H1 (cell line): ENCODE results near the gene TMED3. TPM values are rescaled to one million over a fixed set of nuclear protein-coding genes. Genes with fewer than 3 reads are reported as not detected.

Experiments used
- CTCF ChIA-PET: fragments of 300-600 bp; sonication (Branson Sonifier 250); formaldehyde crosslinking; loops from one replicate; lab custom pipeline; 2021; ENCODE audit not compliant: partially characterized antibody; lab: Charles Lee
- POLR2A ChIA-PET: fragments of 300-600 bp; sonication (Branson Sonifier 250); formaldehyde crosslinking; loops from one replicate; lab custom pipeline; 2021; ENCODE audit warnings: inconsistent platforms; ENCODE audit not compliant: partially characterized antibody; lab: Charles Lee
- DNase-seq, 2 experiments: peaks; one replicate each; pipeline versions ENCODE4 v3.0.0 to v3.0.0-alpha.2; 2010 to 2022; ENCODE audit warnings: low spot score in 2 of 2, low read depth in 1 of 2, mixed read lengths in 1 of 2
- FAIRE-seq: peaks from 2 replicates; lab custom pipeline; 2011; peaks lifted over from hg19 to GRCh38; lab: Jason Lieb, UNC
- H2AFZ ChIP-seq: 2 replicates; pipeline ENCODE4 v1.8.1; 2012; ENCODE audit warnings: low read length, inconsistent platforms
- H2AK5ac ChIP-seq: 2 replicates; pipeline ENCODE4 v1.6.1; 2013; ENCODE audit warnings: low read depth, low read length
- H2BK120ac ChIP-seq: replicated peaks from 2 replicates; pipeline ENCODE3; 2013; ENCODE audit warnings: low read depth, low read length, inconsistent platforms
- H2BK12ac ChIP-seq: 2 replicates; pipeline ENCODE4 v1.6.1; 2013; ENCODE audit warnings: low read depth, low read length
- H2BK15ac ChIP-seq: 2 replicates; pipeline ENCODE4 v1.6.1; 2013; ENCODE audit warnings: low read length
- H2BK20ac ChIP-seq: 2 replicates; pipeline ENCODE4 v1.6.1; 2013; ENCODE audit warnings: low read length
- H2BK5ac ChIP-seq: 2 replicates; pipeline ENCODE4 v1.6.1; 2013; ENCODE audit warnings: low read depth, low read length
- H3K14ac ChIP-seq: 2 replicates; pipeline ENCODE4 v1.6.1; 2013; ENCODE audit warnings: inconsistent platforms; ENCODE audit not compliant: insufficient read length
- H3K18ac ChIP-seq: 2 replicates; pipeline ENCODE4 v1.6.1; 2013; ENCODE audit warnings: low read length; ENCODE audit errors: extremely low read depth
- H3K23ac ChIP-seq: 2 replicates; pipeline ENCODE4 v1.6.1; 2013; ENCODE audit warnings: inconsistent platforms; ENCODE audit not compliant: insufficient read length
- H3K23me2 ChIP-seq: 2 replicates; pipeline ENCODE4 v1.6.1; 2013; ENCODE audit warnings: low read depth, low read length
- H3K27ac ChIP-seq: 2 replicates; pipeline ENCODE4 v1.6.1; 2011; ENCODE audit warnings: low read depth, low read length, inconsistent platforms
- H3K27me3 ChIP-seq, 4 experiments: replicated peaks in 1 of 4; 1 replicate in 1 of 4; 2 replicates in 3 of 4; pipeline versions ENCODE4 v1.6.1 to v1.8.1; 2011 to 2013; ENCODE audit warnings: low read length in 3 of 4, mild to moderate bottlenecking in 3 of 4, inconsistent platforms in 2 of 4, mixed read lengths in 2 of 4, moderate library complexity in 1 of 4; ENCODE audit not compliant: control insufficient read depth in 3 of 4, insufficient read depth in 3 of 4; ENCODE audit errors: extremely low read depth in 1 of 4
- H3K36me3 ChIP-seq, 4 experiments: 2 replicates each; pipeline versions ENCODE4 v1.6.1 to v1.8.1; 2011 to 2013; ENCODE audit warnings: mild to moderate bottlenecking in 4 of 4, low read length in 3 of 4, moderate library complexity in 2 of 4, control low read depth in 1 of 4, inconsistent platforms in 1 of 4; ENCODE audit not compliant: insufficient read depth in 4 of 4, control insufficient read depth in 2 of 4
- H3K4ac ChIP-seq: replicated peaks from 2 replicates; pipeline ENCODE3; 2013; ENCODE audit warnings: low read length, low read depth, mixed read lengths, inconsistent platforms; ENCODE audit not compliant: insufficient read length
- H3K4me1 ChIP-seq, 4 experiments: replicated peaks in 1 of 4; 1 replicate in 1 of 4; 2 replicates in 3 of 4; pipeline versions ENCODE4 v1.6.1 to v1.8.1; 2011 to 2013; ENCODE audit warnings: low read length in 3 of 4, inconsistent platforms in 2 of 4, mixed read lengths in 1 of 4; ENCODE audit not compliant: insufficient read depth in 4 of 4, control insufficient read depth in 3 of 4
- H3K4me2 ChIP-seq, 2 experiments: 2 replicates each; pipeline versions ENCODE4 v1.6.1 to v1.8.1; 2011 to 2013; ENCODE audit warnings: low read depth in 2 of 2, low read length in 2 of 2, control low read depth in 1 of 2, inconsistent platforms in 1 of 2, mild to moderate bottlenecking in 1 of 2; ENCODE audit not compliant: insufficient read depth in 1 of 2
- H3K4me3 ChIP-seq, 4 experiments: fragments of 200-600, 300-600 bp in 1 of 4; sonication (generic), shearing (Covaris generic), sonication (Bioruptor Twin) in 1 of 4; 2 replicates each; pipeline versions ENCODE4 v1.5.1 to v1.8.1; 2011 to 2016; ENCODE audit warnings: low read length in 4 of 4, low read depth in 3 of 4, control low read depth in 2 of 4, inconsistent platforms in 2 of 4, mild to moderate bottlenecking in 2 of 4, mixed read lengths in 1 of 4, moderate library complexity in 1 of 4; ENCODE audit not compliant: insufficient read depth in 2 of 4; ENCODE audit errors: extremely low read depth in 1 of 4
- H3K56ac ChIP-seq: replicated peaks from 2 replicates; pipeline ENCODE3; 2013; ENCODE audit warnings: low read depth, mild to moderate bottlenecking, mixed read lengths, low read length, inconsistent platforms; ENCODE audit not compliant: insufficient read length
- H3K79me1 ChIP-seq: 2 replicates; pipeline ENCODE4 v1.6.1; 2013; ENCODE audit warnings: low read depth, low read length, control low read depth
- H3K79me2 ChIP-seq, 2 experiments: 2 replicates each; pipeline versions ENCODE4 v1.6.1 to v1.8.1; 2012 to 2013; ENCODE audit warnings: low read length in 2 of 2, mild to moderate bottlenecking in 2 of 2, inconsistent platforms in 1 of 2; ENCODE audit not compliant: insufficient read depth in 2 of 2, control insufficient read depth in 1 of 2
- H3K9ac ChIP-seq, 4 experiments: replicated peaks in 1 of 4; 1 replicate in 1 of 4; 2 replicates in 3 of 4; pipeline versions ENCODE4 v1.6.1 to v1.8.1; 2011 to 2013; ENCODE audit warnings: low read depth in 3 of 4, low read length in 3 of 4, control low read depth in 2 of 4, mild to moderate bottlenecking in 2 of 4, moderate library complexity in 2 of 4, inconsistent platforms in 1 of 4; ENCODE audit errors: extremely low read depth in 1 of 4
- H3K9me3 ChIP-seq, 2 experiments: 2 replicates each; pipeline versions ENCODE4 v1.6.1 to v1.8.1; 2012 to 2013; ENCODE audit warnings: mild to moderate bottlenecking in 2 of 2, moderate library complexity in 2 of 2, control low read depth in 1 of 2, inconsistent platforms in 1 of 2, low read depth in 1 of 2, low read length in 1 of 2, mixed read lengths in 1 of 2; ENCODE audit not compliant: insufficient read depth in 2 of 2
- H4K20me1 ChIP-seq, 2 experiments: replicated peaks in 1 of 2; 2 replicates each; pipeline versions ENCODE3 to v1.8.1; 2011 to 2013; ENCODE audit warnings: inconsistent platforms in 2 of 2, low read length in 2 of 2, mild to moderate bottlenecking in 1 of 2; ENCODE audit not compliant: insufficient read depth in 2 of 2, control insufficient read depth in 1 of 2
- H4K5ac ChIP-seq: 2 replicates; pipeline ENCODE4 v1.6.1; 2013; ENCODE audit warnings: low read length, low read depth, mixed read lengths, inconsistent platforms; ENCODE audit not compliant: insufficient read length
- H4K8ac ChIP-seq: 2 replicates; pipeline ENCODE4 v1.8.0; 2013; ENCODE audit warnings: mild to moderate bottlenecking, moderate library complexity, low read length, inconsistent platforms; ENCODE audit not compliant: insufficient read depth; ENCODE audit errors: extremely low read depth
- H4K91ac ChIP-seq: replicated peaks from 2 replicates; pipeline ENCODE3; 2013; ENCODE audit warnings: low read length, mixed read lengths, inconsistent platforms; ENCODE audit not compliant: insufficient read length
- ATF3 ChIP-seq: IDR thresholded peaks from 2 replicates; pipeline ENCODE4 v1.6.1; 2011; ENCODE audit warnings: low read depth, mild to moderate bottlenecking, low read length; ENCODE audit not compliant: insufficient read depth
- BCL11A ChIP-seq, 2 experiments: IDR thresholded peaks; one replicate each; pipeline ENCODE4 v1.6.1; 2011; ENCODE audit warnings: low read depth in 2 of 2, low read length in 2 of 2, mild to moderate bottlenecking in 2 of 2
- CHD2 ChIP-seq: IDR thresholded peaks from 2 replicates; pipeline ENCODE4 v1.6.1; 2012; ENCODE audit warnings: low read length, improper control_type of control experiment
- CREB1 ChIP-seq: IDR thresholded peaks from 2 replicates; pipeline ENCODE4 v1.6.1; 2012; ENCODE audit warnings: inconsistent platforms
- EGR1 ChIP-seq: IDR thresholded peaks from 2 replicates; pipeline ENCODE4 v1.6.1; 2011; ENCODE audit warnings: low read depth, low read length, borderline replicate concordance
- EZH2 ChIP-seq: fragments of 200-600 bp; sonication (generic); IDR thresholded peaks from 2 replicates; pipeline ENCODE4 v1.7.1; 2012; ENCODE audit warnings: low read depth, mild to moderate bottlenecking, moderate library complexity, low read length, inconsistent platforms; ENCODE audit not compliant: severe bottlenecking
- KDM1A ChIP-seq: fragments of 200-600, 300-600 bp; sonication (generic); IDR thresholded peaks from 2 replicates; pipeline ENCODE4 v1.7.1; 2016; ENCODE audit warnings: mild to moderate bottlenecking, low read length, borderline replicate concordance
- KDM5A ChIP-seq: fragments of 200-600 bp; IDR thresholded peaks from 2 replicates; pipeline ENCODE4 v1.7.1; 2012; ENCODE audit warnings: mild to moderate bottlenecking, low read length, inconsistent platforms, mixed read lengths
- POLR2A ChIP-seq, 2 experiments: IDR thresholded peaks; 1 replicate in 1 of 2; 2 replicates in 1 of 2; pipeline ENCODE4 v1.6.1; 2011; ENCODE audit warnings: low read depth in 2 of 2, low read length in 2 of 2, mild to moderate bottlenecking in 2 of 2; ENCODE audit errors: control extremely low read depth in 1 of 2
- POU5F1 ChIP-seq: IDR thresholded peaks from 2 replicates; pipeline ENCODE4 v1.6.1; 2011; ENCODE audit warnings: low read depth, mild to moderate bottlenecking, low read length, moderate library complexity
- SIRT6 ChIP-seq: IDR thresholded peaks from one replicate; pipeline ENCODE4 v1.7.1; 2012; ENCODE audit warnings: low read length, inconsistent platforms
- TEAD4 ChIP-seq: IDR thresholded peaks from 2 replicates; pipeline ENCODE4 v1.6.1; 2012; ENCODE audit warnings: low read depth, low read length, inconsistent platforms, mixed read lengths
- USF2 ChIP-seq: IDR thresholded peaks from 2 replicates; pipeline ENCODE4 v1.6.1; 2011; ENCODE audit warnings: low read length, improper control_type of control experiment
- YY1 ChIP-seq: IDR thresholded peaks from 2 replicates; pipeline ENCODE4 v1.6.1; 2011; ENCODE audit warnings: low read depth, mild to moderate bottlenecking, low read length
- WGBS, 2 experiments: shearing (Covaris generic) in 1 of 2; methylation state at CpG; one replicate each; pipeline versions ENCODE4 v1.1.6 to v1.1.7; 2013 to 2015; ENCODE audit warnings: low lambda C conversion rate in 2 of 2, mixed read lengths in 2 of 2, inconsistent platforms in 1 of 2, low coverage in 1 of 2, missing lambda C conversion rate in 1 of 2; ENCODE audit not compliant: insufficient replicate concordance in 2 of 2, insufficient coverage in 1 of 2, insufficient read length in 1 of 2; ENCODE audit errors: extremely low coverage in 1 of 2, missing lambda C conversion rate in 1 of 2; 5-methylcytosine and 5-hydroxymethylcytosine counted together
- polyA plus RNA-seq, 7 experiments: library from polyadenylated mRNA; depleted of rRNA in 3 of 7; stranded (reverse) in 5 of 7; unstranded in 2 of 7; fragments of >200 nt in 5 of 7; fragments of 200-250 nt in 2 of 7; gene quantifications; 1 replicate in 5 of 7; 2 replicates in 1 of 7; 4 replicates in 1 of 7; pipeline versions ENCODE4 v1.2.1 to v1.2.3, GENCODE V29; 2011 to 2013; ENCODE audit warnings: missing spikeins in 2 of 7, mixed read lengths in 2 of 7
- total RNA-seq: library from RNA; stranded (reverse); fragmentation: NEBNext Ultra II Directional; extraction: Animal tissue kit (Norgen Biotek cat#: 25700); gene quantifications from 2 replicates; pipeline ENCODE4 v1.2.1, GENCODE V29; 2021

TMED3 gene
- total and polyA plus RNA-seq, 2 of the 8 experiments (the other 6 are each of a cell fraction or from before 2014, with no cell fraction given), result 50.2 to 110 TPM

- Histone ChIP-seq H2AK5ac (no peak overlapping the region), H4K20me1 (no peaks in the 10 kb centered on the region), H3K4ac (no peak overlapping the region), H2BK120ac (no peak overlapping the region), H4K8ac (no peak overlapping the region), H3K27me3 (no peaks in the 10 kb centered on the region), H2BK12ac (no peak overlapping the region; the same call in 1 of the 2 replicates), H2BK20ac (no peak overlapping the region), H3K27ac (no peak overlapping the region), H2AFZ (peak overlapping the region; percentile 64; the same call in 1 of the 2 replicates), H4K5ac (no peak overlapping the region), H3K56ac (no peak overlapping the region), H3K79me2 (no peaks in the 10 kb centered on the region), H3K4me2 (no peak overlapping the region), H3K23me2 (no peaks in the 10 kb centered on the region), H3K14ac (no peak overlapping the region), H2BK15ac (no peak overlapping the region; the same call in 1 of the 2 replicates), H3K4me3 (no peak overlapping the region), H3K9me3 (no peaks in the 10 kb centered on the region), H3K18ac (0 out of 2 replicates have a peak overlapping the region, but pooled peaks have one; percentile 6), H3K9ac (no peak overlapping the region), H3K4me1 (no peaks in the 10 kb centered on the region; a peak in 1 of 7 replicates), H3K36me3 (no peaks in the 10 kb centered on the region), H3K79me1 (no peaks in the 10 kb centered on the region), H3K23ac (no peak overlapping the region), H4K91ac (no peak overlapping the region), H2BK5ac (no peak overlapping the region)
- DNase-seq (no peak), FAIRE-seq (no peak)
- POLR2A ChIA-PET, result no interaction called here
- CTCF ChIA-PET, result interaction anchor here (1.2 to 1.5 kb wide), 3 partner anchors 9 to 80 kb away, joined by 3 to 5 read pairs (median 3); no protein-coding TSS in a partner anchor
- WGBS, 2 experiments, result 90% methylated on average over 4 of the region's 4 CpGs; no CpG with 5 or more reads in 1 of the 2 experiments
- TF ChIP-seq KDM1A (no peak), TEAD4 (no peak), CREB1 (no peak), EZH2 (no peak), POLR2A (IDR thresholded peaks at IDR 0.05; ENCODE audit: control extremely low read depth in 1 of 2, low read depth in 2 of 2, low read length in 2 of 2) (no peak), YY1 (no peak), POU5F1 (no peak), ATF3 (no peak), USF2 (no peak), SIRT6 (no peak), KDM5A (no peak), EGR1 (no peak), CHD2 (no peak), BCL11A (IDR thresholded peaks at IDR 0.05; ENCODE audit: low read depth in 2 of 2, low read length in 2 of 2) (no peak)
These were observed 45.7 kb upstream of the TMED3 start for GRCh38 chr15:79265167-79265566.
